PC-3 (cell line): ENCODE data around the gene SCMH1. TPM values are rescaled to one million over a fixed set of nuclear protein-coding genes. Genes with fewer than 3 reads are reported as not detected.

Experiments
- ATAC-seq: fragments of 200-7000 bp; cut with Tn5 transposase; 2 replicates; pipeline ENCODE4 v1.9.1; 2020; ENCODE audit warnings: mild to moderate bottlenecking, moderate library complexity
- BruUV-seq: library from RNA; stranded (reverse); fragments of 400-500 nt; replicated peaks from 2 replicates; lab custom pipeline; 2021; lab: Mats Ljungman, UMichigan
- CTCF ChIA-PET: fragments of 300-600 bp; sonication (Branson Sonifier 250); formaldehyde crosslinking; loops from one replicate; lab custom pipeline; 2022; ENCODE audit warnings: antibody characterized with exemption; lab: Charles Lee
- POLR2A ChIA-PET: fragments of 300-600 bp; sonication (Branson Sonifier 250); formaldehyde crosslinking; loops from one replicate; lab custom pipeline; 2022; ENCODE audit warnings: antibody characterized with exemption; ENCODE audit not compliant: unreplicated experiment; lab: Charles Lee
- DNase-seq: peaks from one replicate; pipeline ENCODE4 v3.0.0-alpha.2; 2015
- H2AFZ ChIP-seq: fragments of 300-600 bp; sonication (generic); 2 replicates; pipeline ENCODE4 v1.6.0; 2016; ENCODE audit warnings: antibody characterized with exemption, low read length
- H3F3A ChIP-seq: fragments of 300-600 bp; sonication (generic); one replicate; pipeline ENCODE4 v1.6.0; 2017; ENCODE audit warnings: antibody characterized with exemption, low read length, control low read depth, mild to moderate bottlenecking; ENCODE audit not compliant: unreplicated experiment
- H3K27ac ChIP-seq: fragments of 300-600 bp; sonication (generic); 2 replicates; pipeline ENCODE4 v1.5.1; 2016; ENCODE audit warnings: mild to moderate bottlenecking, low read length
- H3K27me3 ChIP-seq: fragments of 300-600 bp; sonication (generic); 2 replicates; pipeline ENCODE4 v1.6.1; 2016; ENCODE audit warnings: low read length, mixed read lengths
- H3K36me3 ChIP-seq: fragments of 300-600 bp; sonication (generic); 2 replicates; pipeline ENCODE4 v1.6.1; 2016; ENCODE audit warnings: low read depth, mixed run types, low read length, mixed read lengths
- H3K4me1 ChIP-seq: fragments of 300-600 bp; sonication (generic); 2 replicates; pipeline ENCODE4 v1.5.1; 2016; ENCODE audit warnings: low read length; ENCODE audit not compliant: insufficient read depth
- H3K4me2 ChIP-seq: fragments of 300-600 bp; sonication (generic); 2 replicates; pipeline ENCODE4 v1.6.0; 2016; ENCODE audit warnings: low read length
- H3K4me3 ChIP-seq: fragments of 300-600 bp; sonication (generic); 2 replicates; pipeline ENCODE4 v1.5.1; 2016; ENCODE audit warnings: mild to moderate bottlenecking, low read length, mixed read lengths
- H3K79me2 ChIP-seq: fragments of 300-600 bp; sonication (generic); 2 replicates; pipeline ENCODE4 v1.6.1; 2017; ENCODE audit warnings: low read length, mixed read lengths
- H3K9ac ChIP-seq: fragments of 300-600 bp; sonication (generic); 2 replicates; pipeline ENCODE4 v1.6.0; 2016; ENCODE audit warnings: mild to moderate bottlenecking, low read length
- H3K9me2 ChIP-seq: fragments of 300-600 bp; sonication (generic); replicated peaks from 2 replicates; pipeline ENCODE4 v1.6.1; 2016; ENCODE audit warnings: mixed run types, low read length, mixed read lengths
- H3K9me3 ChIP-seq: fragments of 300-600 bp; sonication (generic); 2 replicates; pipeline ENCODE4 v1.6.1; 2016; ENCODE audit warnings: low read length, mixed read lengths
- H4K20me1 ChIP-seq: fragments of 300-600 bp; sonication (generic); 2 replicates; pipeline ENCODE4 v1.6.1; 2016; ENCODE audit warnings: low read length, mixed read lengths
- EZH2 ChIP-seq: fragments of 300-600 bp; sonication (generic); IDR thresholded peaks from one replicate; pipeline ENCODE4 v1.6.1; 2017; ENCODE audit warnings: antibody characterized with exemption, mild to moderate bottlenecking, low read length; ENCODE audit not compliant: unreplicated experiment
- EZH2phosphoT487 ChIP-seq: fragments of 300-600 bp; sonication (generic); IDR thresholded peaks from 2 replicates; pipeline ENCODE4 v1.6.1; 2018; ENCODE audit warnings: mild to moderate bottlenecking, antibody characterized with exemption, low read length, borderline replicate concordance
- intact Hi-C: fragments of 100-400 bp; cut with micrococcal nuclease; formaldehyde crosslinking; loops from 2 replicates; pipeline ENCODE4 v1.9.0; 2023
- total RNA-seq: library from RNA; depleted of rRNA; stranded (reverse); fragments of >200 nt; gene quantifications from 2 replicates; pipeline ENCODE4 v1.2.3, GENCODE V29; 2014
- TF ChIP-seq, protein P1 (sequence below): fragments of 300-600 bp; sonication (generic); conservative IDR thresholded peaks from 2 replicates; pipeline ENCODE4 v1.5.1; 2017; ENCODE audit warnings: antibody characterized with exemption, low read depth, mild to moderate bottlenecking, low read length

The SCMH1 gene
- total RNA-seq, 1 experiment from 2014 or later = 33.6 TPM

DNA sequence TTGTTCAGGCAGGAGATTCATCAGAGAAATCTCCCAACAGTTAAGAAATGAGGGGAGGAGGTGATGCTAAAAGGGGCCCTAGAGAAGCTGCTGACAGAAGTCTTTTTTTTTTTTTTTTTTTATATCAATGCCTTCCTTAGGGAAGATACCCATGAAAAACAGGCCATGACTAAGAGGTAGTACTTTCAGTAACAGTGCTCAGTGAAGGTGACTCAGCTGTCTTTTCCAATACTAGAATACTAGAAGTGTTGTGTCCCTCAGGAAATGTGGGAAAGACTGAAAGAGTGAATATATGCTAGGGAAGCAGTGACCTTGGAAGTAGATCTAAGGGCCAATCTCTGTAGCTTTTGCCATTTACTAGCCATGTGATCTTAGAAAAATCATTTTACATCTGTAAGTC lies 168.1 kb downstream of the SCMH1 start:
- ChIA-PET POLR2A (no interaction called here), CTCF (no interaction called here)
- Histone ChIP-seq H3K36me3 (0 out of 2 replicates have a peak, but pooled peaks cover 2% of the 10 kb centered on the region), H3K4me1 (0 out of 2 replicates have a peak, but pooled peaks cover 4% of the 10 kb centered on the region), H3F3A (no peaks in the 10 kb centered on the region), H3K27me3 (no peaks in the 10 kb centered on the region), H3K9me2 (no peaks in the 10 kb centered on the region), H3K79me2 (no peaks in the 10 kb centered on the region), H3K4me3 (no peak overlapping the region), H3K4me2 (no peak overlapping the region), H3K27ac (no peak overlapping the region), H3K9ac (no peak overlapping the region), H3K9me3 (no peaks in the 10 kb centered on the region), H4K20me1 (no peaks in the 10 kb centered on the region), H2AFZ (no peak overlapping the region)
- intact Hi-C loops = no loop called here
- ATAC-seq = peak; percentile 70
- TF ChIP-seq EZH2phosphoT487 = no peak
- TF ChIP-seq, protein P1, sequence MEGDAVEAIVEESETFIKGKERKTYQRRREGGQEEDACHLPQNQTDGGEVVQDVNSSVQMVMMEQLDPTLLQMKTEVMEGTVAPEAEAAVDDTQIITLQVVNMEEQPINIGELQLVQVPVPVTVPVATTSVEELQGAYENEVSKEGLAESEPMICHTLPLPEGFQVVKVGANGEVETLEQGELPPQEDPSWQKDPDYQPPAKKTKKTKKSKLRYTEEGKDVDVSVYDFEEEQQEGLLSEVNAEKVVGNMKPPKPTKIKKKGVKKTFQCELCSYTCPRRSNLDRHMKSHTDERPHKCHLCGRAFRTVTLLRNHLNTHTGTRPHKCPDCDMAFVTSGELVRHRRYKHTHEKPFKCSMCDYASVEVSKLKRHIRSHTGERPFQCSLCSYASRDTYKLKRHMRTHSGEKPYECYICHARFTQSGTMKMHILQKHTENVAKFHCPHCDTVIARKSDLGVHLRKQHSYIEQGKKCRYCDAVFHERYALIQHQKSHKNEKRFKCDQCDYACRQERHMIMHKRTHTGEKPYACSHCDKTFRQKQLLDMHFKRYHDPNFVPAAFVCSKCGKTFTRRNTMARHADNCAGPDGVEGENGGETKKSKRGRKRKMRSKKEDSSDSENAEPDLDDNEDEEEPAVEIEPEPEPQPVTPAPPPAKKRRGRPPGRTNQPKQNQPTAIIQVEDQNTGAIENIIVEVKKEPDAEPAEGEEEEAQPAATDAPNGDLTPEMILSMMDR = no peak
- TF ChIP-seq EZH2 = no peak
- peak; percentile 45 for DNase-seq
- BruUV-seq = no TSS peak

GRCh38 chr1:41072051-41072450 lies 170.1 kb downstream of the SCMH1 start:
- H3K9me2 ChIP-seq = no peaks in the 10 kb centered on the region
- H3F3A ChIP-seq = no peaks in the 10 kb centered on the region
- intact Hi-C loops = no loop called here
- POLR2A ChIA-PET = no interaction called here
- no peak overlapping the region for H3K9ac ChIP-seq
- no peaks in the 10 kb centered on the region for H3K9me3 ChIP-seq
- H3K36me3 ChIP-seq = no peaks in the 10 kb centered on the region
- H3K27me3 ChIP-seq = no peaks in the 10 kb centered on the region
- H3K4me3 ChIP-seq = no peak overlapping the region
- no peak overlapping the region for H2AFZ ChIP-seq
- BruUV-seq = no TSS peak
- TF ChIP-seq, protein P1 = no peak
- TF ChIP-seq EZH2 (no peak), EZH2phosphoT487 (no peak)
- no peak overlapping the region for H3K27ac ChIP-seq
- ATAC-seq (no peak), DNase-seq (no peak)
- CTCF ChIA-PET = no interaction called here
- H3K4me2 ChIP-seq = no peak overlapping the region
- H3K79me2 ChIP-seq = no peaks in the 10 kb centered on the region
- H3K4me1 ChIP-seq = 0 out of 2 replicates have a peak, but pooled peaks cover 4% of the 10 kb centered on the region
- H4K20me1 ChIP-seq = no peaks in the 10 kb centered on the region

- intact Hi-C loops = no loop called here
- no peak for TF ChIP-seq EZH2
- TF ChIP-seq, protein P1 = no peak
- no peak for TF ChIP-seq EZH2phosphoT487
- H3K36me3 ChIP-seq = no peaks in the 10 kb centered on the region
- H4K20me1 ChIP-seq = no peaks in the 10 kb centered on the region
- H3K9me2 ChIP-seq = no peaks in the 10 kb centered on the region
- H3K79me2 ChIP-seq = no peaks in the 10 kb centered on the region
- H3K9ac ChIP-seq = no peak overlapping the region
- ChIA-PET CTCF (no interaction called here), POLR2A (no interaction called here)
- H3K27me3 ChIP-seq = no peaks in the 10 kb centered on the region
- H3K4me2 ChIP-seq = no peak overlapping the region
- no peak overlapping the region for H3K27ac ChIP-seq
- no peak overlapping the region for H2AFZ ChIP-seq
- BruUV-seq = no TSS peak
- no peaks in the 10 kb centered on the region for H3K4me1 ChIP-seq
- H3F3A ChIP-seq = no peaks in the 10 kb centered on the region
- no peak for ATAC-seq
- no peak overlapping the region for H3K4me3 ChIP-seq
- no peak for DNase-seq
- H3K9me3 ChIP-seq = no peaks in the 10 kb centered on the region
Observed at GRCh38 chr1:41056907-41057306, 185.2 kb downstream of the SCMH1 start.
